GM10248 (cell line): Measurements from ENCODE around the gene CEP97.

Experiments used
- CTCF ChIA-PET: fragments of 300-600 bp; sonication (Branson Sonifier 250); formaldehyde crosslinking; extraction: SDS; loops from one replicate; lab custom pipeline; 2021; ENCODE audit warnings: antibody characterized with exemption; lab: Yijun Ruan, JAX
- POLR2A ChIA-PET: fragments of 350-650 bp; sonication (Branson Sonifier 250); formaldehyde crosslinking; extraction: SDS; loops from one replicate; lab custom pipeline; 2020; ENCODE audit warnings: antibody characterized with exemption; lab: Yijun Ruan, JAX
- DNase-seq: peaks from one replicate; pipeline ENCODE4 v3.0.0; 2012; ENCODE audit errors: extremely low spot score
- CTCF ChIP-seq: IDR thresholded peaks from 2 replicates; pipeline ENCODE4 v1.5.1; 2012; ENCODE audit warnings: mild to moderate bottlenecking, low read depth; ENCODE audit errors: extremely low read depth, missing control alignments, control extremely low read depth

Gene CEP97

GRCh38 chr3:101709126-101709525 lies 15.3 kb upstream of the CEP97 start:
- POLR2A ChIA-PET: interaction anchor here (0.8 kb wide), 1 partner anchor 15 kb away, joined by 3 read pairs; the partner anchor contains the start of gene CEP97

GRCh38 chr3:101718455-101718854 lies 6.0 kb upstream of the CEP97 start:
- no peak for TF ChIP-seq CTCF
- DNase-seq: no peak
- ChIA-PET POLR2A (no interaction called here), CTCF (interaction anchor here (1.9 to 4.1 kb wide), 2 partner anchors 11 to 17 kb away, joined by 7 to 20 read pairs; no protein-coding TSS in a partner anchor)

More at GRCh38 chr3:101709126-101709525, 15.3 kb upstream of the CEP97 start:
- CTCF ChIA-PET: interaction anchor here (0.9 to 3.9 kb wide), 3 partner anchors 9 to 93 kb away, joined by 3 to 20 read pairs (median 5); no protein-coding TSS in a partner anchor
- no peak for DNase-seq
- TF ChIP-seq CTCF: no peak

GRCh38 chr3:101719604-101720185 lies 4.7 kb upstream of the CEP97 start:
- ChIA-PET POLR2A (no interaction called here), CTCF (interaction anchor here (1.9 to 4.1 kb wide), 2 partner anchors 12 to 18 kb away, joined by 7 to 20 read pairs; no protein-coding TSS in a partner anchor)
- DNase-seq: no peak
- no peak for TF ChIP-seq CTCF

- no peak for TF ChIP-seq CTCF
- ChIA-PET CTCF (interaction anchor here (1.0 to 1.8 kb wide), 4 partner anchors 13 to 509 kb away, joined by 3 to 6 read pairs (median 3); no protein-coding TSS in a partner anchor), POLR2A (no interaction called here)
- DNase-seq: no peak
Observed at GRCh38 chr3:101720851-101721840, 3.3 kb upstream of the CEP97 start.

GRCh38 chr3:101722394-101723173 lies 1.8 kb upstream of the CEP97 start:
- peak; percentile 73 for DNase-seq
- no peak for TF ChIP-seq CTCF
- ChIA-PET POLR2A (no interaction called here), CTCF (interaction anchor here (1.3 to 1.8 kb wide), 2 partner anchors 46 to 91 kb away, joined by 3 read pairs; no protein-coding TSS in a partner anchor)
